Measurements from ENCODE around the gene MEN1.

Gene MEN1

GRCh38 chr11:64810271-64810890 lies at the start of gene MEN1:
TSS of gene MEN1 (minus strand) at chr11:64810551. CDS start at chr11:64810109, 442 bp downstream.
- H3K9me3 Mint-ChIP-seq: no peaks in the 10 kb centered on the region
- H3K4me1 Mint-ChIP-seq (ENCODE audit: low read depth): peaks cover 14% of the 10 kb centered on the region
- DNase-seq (ENCODE audit: low spot score): peak; percentile 85
- H3K36me3 Mint-ChIP-seq (ENCODE audit: low read depth): peaks cover 17% of the 10 kb centered on the region
- no peaks in the 10 kb centered on the region for H3K27me3 Mint-ChIP-seq (ENCODE audit: low read depth)
- H3K4me3 Mint-ChIP-seq: peak within 1 kb of the TSS; percentile 94
- H3K27ac Mint-ChIP-seq: peak within 1 kb of the TSS; percentile 88

- Mint-ChIP-seq H3K27me3 (ENCODE audit: low read depth) (no peaks in the 10 kb centered on the region), H3K36me3 (ENCODE audit: low read depth) (peaks cover 53% of the 10 kb centered on the region)
- peak; percentile 80 for DNase-seq (ENCODE audit: low spot score)
These were observed 49.4 kb upstream of the MEN1 start for GRCh38 chr11:64859542-64860414.

GRCh38 chr11:64858467-64859263 lies 48.3 kb upstream of the MEN1 start:
- peak overlapping the region; percentile 83 for H3K4me3 Mint-ChIP-seq
- peak overlapping the region; percentile 97 for H3K27ac Mint-ChIP-seq
- peak; percentile 63 for DNase-seq (ENCODE audit: low spot score)
- peaks cover 60% of the 10 kb centered on the region for H3K36me3 Mint-ChIP-seq (ENCODE audit: low read depth)
- no peaks in the 10 kb centered on the region for H3K9me3 Mint-ChIP-seq
- H3K27me3 Mint-ChIP-seq (ENCODE audit: low read depth): no peaks in the 10 kb centered on the region
- H3K4me1 Mint-ChIP-seq (ENCODE audit: low read depth): peaks cover 69% of the 10 kb centered on the region

More at GRCh38 chr11:64859542-64860414, 49.4 kb upstream of the MEN1 start:
- Mint-ChIP-seq H3K27ac (peak overlapping the region; percentile 97), H3K4me1 (ENCODE audit: low read depth) (peaks cover 70% of the 10 kb centered on the region), H3K9me3 (no peaks in the 10 kb centered on the region), H3K4me3 (peak overlapping the region; percentile 83)

- Mint-ChIP-seq H3K4me3 (peak overlapping the region; percentile 42), H3K27ac (peak overlapping the region; percentile 69), H3K9me3 (no peaks in the 10 kb centered on the region), H3K4me1 (ENCODE audit: low read depth) (peaks cover 70% of the 10 kb centered on the region), H3K36me3 (ENCODE audit: low read depth) (peaks cover 67% of the 10 kb centered on the region), H3K27me3 (ENCODE audit: low read depth) (no peaks in the 10 kb centered on the region)
- DNase-seq (ENCODE audit: low spot score): no peak
These were observed 47.1 kb upstream of the MEN1 start for GRCh38 chr11:64857485-64857884.

- Mint-ChIP-seq H3K4me3 (peak overlapping the region; percentile 53), H3K9me3 (no peaks in the 10 kb centered on the region), H3K36me3 (ENCODE audit: low read depth) (peaks cover 68% of the 10 kb centered on the region)
These were observed 46.3 kb upstream of the MEN1 start for GRCh38 chr11:64856382-64857227.

GRCh38 chr11:64855596-64856304 lies 45.4 kb upstream of the MEN1 start:
- Mint-ChIP-seq H3K4me1 (ENCODE audit: low read depth) (peaks cover 71% of the 10 kb centered on the region), H3K27me3 (ENCODE audit: low read depth) (no peaks in the 10 kb centered on the region), H3K36me3 (ENCODE audit: low read depth) (peaks cover 66% of the 10 kb centered on the region)

More at GRCh38 chr11:64856382-64857227, 46.3 kb upstream of the MEN1 start:
- Mint-ChIP-seq H3K27me3 (ENCODE audit: low read depth) (no peaks in the 10 kb centered on the region), H3K4me1 (ENCODE audit: low read depth) (peaks cover 72% of the 10 kb centered on the region), H3K27ac (peak overlapping the region; percentile 84)
- peak; percentile 76 for DNase-seq (ENCODE audit: low spot score)

GRCh38 chr11:64854534-64855502 lies 44.5 kb upstream of the MEN1 start:
- H3K4me1 Mint-ChIP-seq (ENCODE audit: low read depth): peaks cover 66% of the 10 kb centered on the region
- H3K27ac Mint-ChIP-seq: peak overlapping the region; percentile 84
- H3K9me3 Mint-ChIP-seq: no peaks in the 10 kb centered on the region
- DNase-seq (ENCODE audit: low spot score): no peak
- H3K36me3 Mint-ChIP-seq (ENCODE audit: low read depth): peaks cover 60% of the 10 kb centered on the region
- H3K27me3 Mint-ChIP-seq (ENCODE audit: low read depth): no peaks in the 10 kb centered on the region
- H3K4me3 Mint-ChIP-seq: peak overlapping the region; percentile 59

More at GRCh38 chr11:64855596-64856304, 45.4 kb upstream of the MEN1 start:
- no peaks in the 10 kb centered on the region for H3K9me3 Mint-ChIP-seq
- peak overlapping the region; percentile 59 for H3K4me3 Mint-ChIP-seq
- peak overlapping the region; percentile 84 for H3K27ac Mint-ChIP-seq
- DNase-seq (ENCODE audit: low spot score): no peak

- no peak for DNase-seq (ENCODE audit: low spot score)
- H3K27ac Mint-ChIP-seq: peak overlapping the region; percentile 36
- H3K4me1 Mint-ChIP-seq (ENCODE audit: low read depth): peaks cover 61% of the 10 kb centered on the region
- H3K36me3 Mint-ChIP-seq (ENCODE audit: low read depth): peaks cover 53% of the 10 kb centered on the region
- peak overlapping the region; percentile 40 for H3K4me3 Mint-ChIP-seq
- H3K27me3 Mint-ChIP-seq (ENCODE audit: low read depth): no peaks in the 10 kb centered on the region
- H3K9me3 Mint-ChIP-seq: no peaks in the 10 kb centered on the region
These were observed 43.8 kb upstream of the MEN1 start for GRCh38 chr11:64854157-64854533.

- Mint-ChIP-seq H3K4me1 (ENCODE audit: low read depth) (peaks cover 58% of the 10 kb centered on the region), H3K9me3 (no peaks in the 10 kb centered on the region), H3K4me3 (no peak overlapping the region), H3K27me3 (ENCODE audit: low read depth) (no peaks in the 10 kb centered on the region), H3K27ac (peak overlapping the region; percentile 85), H3K36me3 (ENCODE audit: low read depth) (peaks cover 50% of the 10 kb centered on the region)
- no peak for DNase-seq (ENCODE audit: low spot score)
These were observed 43.4 kb upstream of the MEN1 start for GRCh38 chr11:64853709-64854108.

- H3K36me3 Mint-ChIP-seq (ENCODE audit: low read depth): peaks cover 46% of the 10 kb centered on the region
- no peaks in the 10 kb centered on the region for H3K27me3 Mint-ChIP-seq (ENCODE audit: low read depth)
These were observed 42.6 kb upstream of the MEN1 start for GRCh38 chr11:64852804-64853509.

GRCh38 chr11:64851831-64852351 lies 41.5 kb upstream of the MEN1 start:
- peaks cover 42% of the 10 kb centered on the region for H3K36me3 Mint-ChIP-seq (ENCODE audit: low read depth)
- DNase-seq (ENCODE audit: low spot score): no peak

More at GRCh38 chr11:64852804-64853509, 42.6 kb upstream of the MEN1 start:
- Mint-ChIP-seq H3K4me1 (ENCODE audit: low read depth) (peaks cover 58% of the 10 kb centered on the region), H3K27ac (peak overlapping the region; percentile 85), H3K4me3 (peak overlapping the region; percentile 24), H3K9me3 (no peaks in the 10 kb centered on the region)
- DNase-seq (ENCODE audit: low spot score): no peak

More at GRCh38 chr11:64851831-64852351, 41.5 kb upstream of the MEN1 start:
- no peaks in the 10 kb centered on the region for H3K9me3 Mint-ChIP-seq
- H3K4me1 Mint-ChIP-seq (ENCODE audit: low read depth): peaks cover 56% of the 10 kb centered on the region
- no peaks in the 10 kb centered on the region for H3K27me3 Mint-ChIP-seq (ENCODE audit: low read depth)
- peak overlapping the region; percentile 85 for H3K27ac Mint-ChIP-seq
- H3K4me3 Mint-ChIP-seq: peak overlapping the region; percentile 59

Data from T-helper 2 cell treated with Interferon-gamma antibody and Interleukin-4, amounts not matched to agents 5 μg/mL and 100 μg/mL, for 36 hours (primary cell).